Hepatocyte (in vitro differentiated cells): ENCODE measurements around the gene SMIM35. TPM values are rescaled to one million over a fixed set of nuclear protein-coding genes. Genes with fewer than 3 reads are reported as not detected.

Source experiments
- DNase-seq: peaks from one replicate; pipeline ENCODE4 v3.0.0-alpha.2; 2016; ENCODE audit warnings: low spot score
- H2AFZ ChIP-seq: fragments of 200-600 bp; sonication (generic); 2 replicates; pipeline ENCODE4 v1.6.0; 2016; ENCODE audit warnings: antibody characterized with exemption, mild to moderate bottlenecking
- H3K27ac ChIP-seq: fragments of 200-600 bp; sonication (generic); 2 replicates; pipeline ENCODE4 v1.5.1; 2016; ENCODE audit warnings: mild to moderate bottlenecking
- H3K27me3 ChIP-seq: fragments of 200-600 bp; sonication (generic); 2 replicates; pipeline ENCODE4 v1.6.1; 2016
- H3K36me3 ChIP-seq: fragments of 200-600 bp; sonication (generic); replicated peaks from 2 replicates; pipeline ENCODE4 v1.5.1; 2016; ENCODE audit warnings: low read depth; ENCODE audit not compliant: insufficient read depth
- H3K4me1 ChIP-seq: fragments of 200-600 bp; sonication (generic); 2 replicates; pipeline ENCODE4 v1.5.1; 2016; ENCODE audit warnings: mild to moderate bottlenecking, moderate library complexity; ENCODE audit not compliant: insufficient read depth
- H3K4me2 ChIP-seq: fragments of 200-600 bp; sonication (generic); 2 replicates; pipeline ENCODE4 v1.6.0; 2016
- H3K4me3 ChIP-seq: fragments of 200-600 bp; sonication (generic); 2 replicates; pipeline ENCODE4 v1.5.1; 2016; ENCODE audit warnings: mild to moderate bottlenecking
- H3K79me2 ChIP-seq: fragments of 200-600 bp; sonication (generic); 2 replicates; pipeline ENCODE4 v1.6.0; 2017; ENCODE audit warnings: mild to moderate bottlenecking
- H3K9me2 ChIP-seq: fragments of 200-600 bp; sonication (generic); replicated peaks from 2 replicates; pipeline ENCODE4 v1.6.0; 2017; ENCODE audit warnings: mild to moderate bottlenecking; ENCODE audit not compliant: insufficient read depth
- H3K9me3 ChIP-seq: fragments of 200-600 bp; sonication (generic); 2 replicates; pipeline ENCODE4 v1.5.1; 2016; ENCODE audit warnings: low read depth, mild to moderate bottlenecking
- H4K20me1 ChIP-seq: fragments of 200-600 bp; sonication (generic); 2 replicates; pipeline ENCODE4 v1.6.0; 2016; ENCODE audit warnings: mild to moderate bottlenecking; ENCODE audit not compliant: insufficient read depth, poor library complexity, severe bottlenecking
- CTCF ChIP-seq: fragments of 200-600 bp; sonication (generic); IDR thresholded peaks from 2 replicates; pipeline ENCODE4 v1.5.1; 2016; ENCODE audit warnings: antibody characterized with exemption, mild to moderate bottlenecking; ENCODE audit not compliant: poor library complexity
- EZH2 ChIP-seq: fragments of 200-600 bp; sonication (generic); IDR thresholded peaks from 2 replicates; pipeline ENCODE4 v1.6.1; 2016; ENCODE audit warnings: antibody characterized with exemption, mild to moderate bottlenecking, borderline replicate concordance
- EZH2phosphoT487 ChIP-seq: fragments of 200-600 bp; sonication (generic); IDR thresholded peaks from one replicate; pipeline ENCODE4 v1.6.1; 2018; ENCODE audit warnings: antibody characterized with exemption, mild to moderate bottlenecking, low read depth, moderate library complexity; ENCODE audit not compliant: unreplicated experiment, severe bottlenecking
- whole genome bisulfite sequencing: methylation state at CpG from one replicate; pipeline ENCODE4 v1.1.6; 2016; ENCODE audit warnings: low lambda C conversion rate; ENCODE audit errors: missing lambda C conversion rate; 5-methylcytosine and 5-hydroxymethylcytosine counted together
- polyA plus RNA-seq: library from polyadenylated mRNA; unstranded; fragments of >200 nt; fragmentation: Nextera tagmentation; extraction: Ambion mirVana; gene quantifications from 2 replicates; pipeline ENCODE4 v1.2.1, GENCODE V29; 2016
- total RNA-seq: library from RNA; depleted of rRNA; stranded (reverse); fragments of >200 nt; gene quantifications from 2 replicates; pipeline ENCODE4 v1.2.3, GENCODE V29; 2014

The SMIM35 gene
- total and polyA plus RNA-seq, 2 experiments from 2014 or later: 0.03 TPM; not detected in 1

- Histone ChIP-seq H3K9me2 (no peaks in the 10 kb centered on the region), H3K36me3 (no peaks in the 10 kb centered on the region), H3K27me3 (no peaks in the 10 kb centered on the region), H4K20me1 (no peaks in the 10 kb centered on the region), H3K4me2 (no peak overlapping the region), H3K27ac (no peak overlapping the region), H3K9me3 (no peaks in the 10 kb centered on the region), H2AFZ (no peak overlapping the region), H3K79me2 (no peaks in the 10 kb centered on the region), H3K4me1 (peaks cover 20% of the 10 kb centered on the region), H3K4me3 (no peak overlapping the region)
- no peak for DNase-seq
- 71% methylated on average over 8 of the region's 8 CpGs for WGBS
- TF ChIP-seq CTCF: no peak
- no peak for TF ChIP-seq EZH2
- TF ChIP-seq EZH2phosphoT487: no peak
These were observed 6.3 kb upstream of the SMIM35 start for GRCh38 chr11:118092907-118093571.

GRCh38 chr11:118091690-118092089 is 4.9 kb upstream of the SMIM35 start:
- Histone ChIP-seq H3K9me3 (no peaks in the 10 kb centered on the region), H3K4me1 (peaks cover 20% of the 10 kb centered on the region), H3K27ac (no peak overlapping the region), H2AFZ (no peak overlapping the region), H3K4me3 (no peak overlapping the region), H3K36me3 (no peaks in the 10 kb centered on the region), H3K79me2 (no peaks in the 10 kb centered on the region), H4K20me1 (no peaks in the 10 kb centered on the region), H3K9me2 (no peaks in the 10 kb centered on the region), H3K27me3 (no peaks in the 10 kb centered on the region), H3K4me2 (no peak overlapping the region)
- TF ChIP-seq EZH2phosphoT487: no peak
- no peak for TF ChIP-seq EZH2
- no peak for TF ChIP-seq CTCF
- DNase-seq: no peak
- 43% methylated on average over 6 of the region's 6 CpGs for WGBS

- H3K36me3 ChIP-seq: no peaks in the 10 kb centered on the region
- WGBS: 79% methylated on average over 7 of the region's 7 CpGs
- H3K9me3 ChIP-seq: no peaks in the 10 kb centered on the region
- no peak overlapping the region for H3K4me3 ChIP-seq
- TF ChIP-seq EZH2 (no peak), EZH2phosphoT487 (no peak), CTCF (no peak)
- no peaks in the 10 kb centered on the region for H3K27me3 ChIP-seq
- peaks cover 17% of the 10 kb centered on the region for H3K4me1 ChIP-seq
- DNase-seq: no peak
- H2AFZ ChIP-seq: no peak overlapping the region
- H3K9me2 ChIP-seq: no peaks in the 10 kb centered on the region
- no peaks in the 10 kb centered on the region for H4K20me1 ChIP-seq
- H3K4me2 ChIP-seq: no peak overlapping the region
- H3K27ac ChIP-seq: no peak overlapping the region
- H3K79me2 ChIP-seq: no peaks in the 10 kb centered on the region
These were observed 3.9 kb upstream of the SMIM35 start for GRCh38 chr11:118090545-118091162.
